ENCODE results near the gene GOLGB1.

GOLGB1 gene

GRCh38 chr3:121626495-121626894 is 123.0 kb downstream of the GOLGB1 start:
- DNase-seq: no peak

GRCh38 chr3:121624147-121624899 is 125.2 kb downstream of the GOLGB1 start:
- DNase-seq: no peak

DNA sequence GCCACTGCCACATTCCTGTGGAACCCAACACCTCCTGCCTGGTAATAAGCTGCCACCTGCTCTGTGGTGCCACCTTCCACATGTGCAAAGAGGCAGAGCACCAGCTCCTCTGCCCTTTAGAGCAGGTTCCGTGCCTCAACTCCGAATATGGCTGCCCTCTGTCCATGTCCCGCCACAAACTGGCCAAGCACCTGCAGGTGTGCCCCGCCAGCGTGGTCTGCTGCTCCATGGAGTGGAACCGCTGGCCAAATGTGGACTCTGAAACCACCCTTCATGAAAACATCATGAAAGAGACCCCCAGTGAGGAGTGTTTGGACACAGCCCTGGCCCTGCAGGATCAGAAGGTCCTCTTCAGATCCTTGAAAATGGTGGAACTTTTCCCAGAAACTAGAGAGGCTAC is 128.1 kb downstream of the GOLGB1 start:
- DNase-seq: no peak

- no peak for DNase-seq
Observed at GRCh38 chr3:121619691-121620090, 129.8 kb downstream of the GOLGB1 start.
